ENCODE data around the gene SUGCT. TPM values are rescaled to one million over a fixed set of nuclear protein-coding genes. Genes with fewer than 3 reads are reported as not detected.

Gene SUGCT
- total and polyA plus RNA-seq, 9 of the 15 experiments (the other 6 are each of a cell fraction or from before 2014, with no cell fraction given), result 0.58 to 2.5 (median 1.4) TPM

GRCh38 chr7:40851001-40851400 is 716.2 kb downstream of the SUGCT start:
- no peaks in the 10 kb centered on the region for H3K4me1 ChIP-seq (replicated peaks in 1 of 2; ENCODE audit: control insufficient read depth in 2 of 2, insufficient read depth in 2 of 2, low read length in 2 of 2)
- H3K9me1 ChIP-seq (ENCODE audit: control insufficient read depth, insufficient read depth, low read length), result no peaks in the 10 kb centered on the region
- no peaks in the 10 kb centered on the region for H3K9me3 ChIP-seq (replicated peaks; ENCODE audit: control insufficient read depth, insufficient read depth, low read depth, low read length)
- 0% methylated on average over 3 of the region's 3 CpGs for WGBS (ENCODE audit: insufficient coverage, low coverage, missing lambda C conversion rate)
- no peak overlapping the region for H3K4me3 ChIP-seq
- ATAC-seq (no peak), FAIRE-seq (no peak), DNase-seq (ENCODE audit: extremely low read depth in 1 of 4, low spot score in 3 of 4) (no peak)
- H3K36me3 ChIP-seq (ENCODE audit: control insufficient read depth, insufficient read depth, low read length), result no peaks in the 10 kb centered on the region
- no peaks in the 10 kb centered on the region for H3K79me2 ChIP-seq (ENCODE audit: control insufficient read depth, insufficient read depth, low read length)
- H3K4me2 ChIP-seq (ENCODE audit: insufficient read depth, low read length), result no peak overlapping the region
- no TSS peak for BruUV-seq (replicated peaks)
- no peaks in the 10 kb centered on the region for H4K20me1 ChIP-seq (replicated peaks; ENCODE audit: control insufficient read depth, insufficient read depth, low read length)
- no peak overlapping the region for H3K27ac ChIP-seq (ENCODE audit: extremely low read depth, low read depth, low read length)
- intact Hi-C loops (cut with micrococcal nuclease), result no loop called here
- no peaks in the 10 kb centered on the region for H3K27me3 ChIP-seq (ENCODE audit: control insufficient read depth in 2 of 2, insufficient read depth in 2 of 2, low read length in 2 of 2)
- H3K9ac ChIP-seq (ENCODE audit: insufficient read depth in 1 of 2, low read depth in 2 of 2, low read length in 2 of 2), result no peak overlapping the region
- ChIA-PET CTCF (ENCODE audit: low intra/inter-chr PET ratio) (no interaction called here), POLR2A (interaction anchor here (0.7 to 0.9 kb wide), 2 partner anchors 23 to 246 kb away, joined by 3 read pairs; no protein-coding TSS in a partner anchor)
- TF ChIP-seq, protein P1, sequence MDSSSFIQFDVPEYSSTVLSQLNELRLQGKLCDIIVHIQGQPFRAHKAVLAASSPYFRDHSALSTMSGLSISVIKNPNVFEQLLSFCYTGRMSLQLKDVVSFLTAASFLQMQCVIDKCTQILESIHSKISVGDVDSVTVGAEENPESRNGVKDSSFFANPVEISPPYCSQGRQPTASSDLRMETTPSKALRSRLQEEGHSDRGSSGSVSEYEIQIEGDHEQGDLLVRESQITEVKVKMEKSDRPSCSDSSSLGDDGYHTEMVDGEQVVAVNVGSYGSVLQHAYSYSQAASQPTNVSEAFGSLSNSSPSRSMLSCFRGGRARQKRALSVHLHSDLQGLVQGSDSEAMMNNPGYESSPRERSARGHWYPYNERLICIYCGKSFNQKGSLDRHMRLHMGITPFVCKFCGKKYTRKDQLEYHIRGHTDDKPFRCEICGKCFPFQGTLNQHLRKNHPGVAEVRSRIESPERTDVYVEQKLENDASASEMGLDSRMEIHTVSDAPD (CRISPR knock-in tag; IDR thresholded peaks at IDR 0.05), result no peak
- TF ChIP-seq ARID2 (IDR thresholded peaks at IDR 0.05) (no peak), PHB (CRISPR knock-in tag; IDR thresholded peaks at IDR 0.05) (no peak), ZNF24 (IDR thresholded peaks at IDR 0.05) (no peak), SIN3A (IDR thresholded peaks at IDR 0.05; ENCODE audit: borderline replicate concordance in 2 of 2, control insufficient read depth in 1 of 2, low read depth in 2 of 2, low read length in 2 of 2) (no peak), L3MBTL2 (IDR thresholded peaks at IDR 0.05) (no peak), TFAM (CRISPR knock-in tag; conservative IDR thresholded peaks at IDR 0.05) (no peak), POLR2B (IDR thresholded peaks at IDR 0.05; ENCODE audit: low read depth, partially characterized antibody) (no peak), PRMT5 (CRISPR knock-in tag; IDR thresholded peaks at IDR 0.05) (no peak), TAL1 (IDR thresholded peaks at IDR 0.05) (no peak), NFATC3 (IDR thresholded peaks at IDR 0.05) (no peak), DEAF1 (CRISPR knock-in tag; IDR thresholded peaks at IDR 0.05) (no peak), HCFC1 (IDR thresholded peaks at IDR 0.05; ENCODE audit: low read depth, low read length) (no peak), RHOXF2B (CRISPR knock-in tag; conservative IDR thresholded peaks at IDR 0.05) (no peak), MCM5 (IDR thresholded peaks at IDR 0.05; ENCODE audit: low read depth) (no peak), ARID1B (IDR thresholded peaks at IDR 0.05) (no peak)
- TF ChIP-seq, protein P2, sequence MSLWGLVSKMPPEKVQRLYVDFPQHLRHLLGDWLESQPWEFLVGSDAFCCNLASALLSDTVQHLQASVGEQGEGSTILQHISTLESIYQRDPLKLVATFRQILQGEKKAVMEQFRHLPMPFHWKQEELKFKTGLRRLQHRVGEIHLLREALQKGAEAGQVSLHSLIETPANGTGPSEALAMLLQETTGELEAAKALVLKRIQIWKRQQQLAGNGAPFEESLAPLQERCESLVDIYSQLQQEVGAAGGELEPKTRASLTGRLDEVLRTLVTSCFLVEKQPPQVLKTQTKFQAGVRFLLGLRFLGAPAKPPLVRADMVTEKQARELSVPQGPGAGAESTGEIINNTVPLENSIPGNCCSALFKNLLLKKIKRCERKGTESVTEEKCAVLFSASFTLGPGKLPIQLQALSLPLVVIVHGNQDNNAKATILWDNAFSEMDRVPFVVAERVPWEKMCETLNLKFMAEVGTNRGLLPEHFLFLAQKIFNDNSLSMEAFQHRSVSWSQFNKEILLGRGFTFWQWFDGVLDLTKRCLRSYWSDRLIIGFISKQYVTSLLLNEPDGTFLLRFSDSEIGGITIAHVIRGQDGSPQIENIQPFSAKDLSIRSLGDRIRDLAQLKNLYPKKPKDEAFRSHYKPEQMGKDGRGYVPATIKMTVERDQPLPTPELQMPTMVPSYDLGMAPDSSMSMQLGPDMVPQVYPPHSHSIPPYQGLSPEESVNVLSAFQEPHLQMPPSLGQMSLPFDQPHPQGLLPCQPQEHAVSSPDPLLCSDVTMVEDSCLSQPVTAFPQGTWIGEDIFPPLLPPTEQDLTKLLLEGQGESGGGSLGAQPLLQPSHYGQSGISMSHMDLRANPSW (CRISPR knock-in tag; IDR thresholded peaks at IDR 0.05), result no peak
- TF ChIP-seq, protein P3, sequence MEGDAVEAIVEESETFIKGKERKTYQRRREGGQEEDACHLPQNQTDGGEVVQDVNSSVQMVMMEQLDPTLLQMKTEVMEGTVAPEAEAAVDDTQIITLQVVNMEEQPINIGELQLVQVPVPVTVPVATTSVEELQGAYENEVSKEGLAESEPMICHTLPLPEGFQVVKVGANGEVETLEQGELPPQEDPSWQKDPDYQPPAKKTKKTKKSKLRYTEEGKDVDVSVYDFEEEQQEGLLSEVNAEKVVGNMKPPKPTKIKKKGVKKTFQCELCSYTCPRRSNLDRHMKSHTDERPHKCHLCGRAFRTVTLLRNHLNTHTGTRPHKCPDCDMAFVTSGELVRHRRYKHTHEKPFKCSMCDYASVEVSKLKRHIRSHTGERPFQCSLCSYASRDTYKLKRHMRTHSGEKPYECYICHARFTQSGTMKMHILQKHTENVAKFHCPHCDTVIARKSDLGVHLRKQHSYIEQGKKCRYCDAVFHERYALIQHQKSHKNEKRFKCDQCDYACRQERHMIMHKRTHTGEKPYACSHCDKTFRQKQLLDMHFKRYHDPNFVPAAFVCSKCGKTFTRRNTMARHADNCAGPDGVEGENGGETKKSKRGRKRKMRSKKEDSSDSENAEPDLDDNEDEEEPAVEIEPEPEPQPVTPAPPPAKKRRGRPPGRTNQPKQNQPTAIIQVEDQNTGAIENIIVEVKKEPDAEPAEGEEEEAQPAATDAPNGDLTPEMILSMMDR (IDR thresholded peaks at IDR 0.05 in 2 of 3, conservative IDR thresholded peaks at IDR 0.05 in 1 of 3; ENCODE audit: insufficient read depth in 2 of 3, low read depth in 1 of 3, low read length in 3 of 3), result no peak
- H2AFZ ChIP-seq (ENCODE audit: low read depth, low read length), result no peak overlapping the region
- in situ Hi-C loops (cut with MboI), result no loop called here

All from K562 (cell line).